Loucy (cell line): Measurements from ENCODE around the gene CHMP4A.

Experiments used
- H2AFZ ChIP-seq: fragments of 200-600 bp; sonication (generic); 2 replicates; pipeline ENCODE4 v1.6.0; 2016; ENCODE audit warnings: antibody characterized with exemption, mild to moderate bottlenecking, low read length, moderate library complexity
- H3F3A ChIP-seq: fragments of 200-600 bp; 2 replicates; pipeline ENCODE4 v1.6.0; 2016; ENCODE audit warnings: antibody characterized with exemption, low read depth, mild to moderate bottlenecking
- H3K27me3 ChIP-seq: fragments of 200-600 bp; sonication (generic); 2 replicates; pipeline ENCODE4 v1.6.1; 2014; ENCODE audit warnings: low read length, mild to moderate bottlenecking; ENCODE audit not compliant: insufficient read depth, poor library complexity, severe bottlenecking
- H3K36me3 ChIP-seq: fragments of 200-600 bp; sonication (generic); 2 replicates; pipeline ENCODE4 v1.6.1; 2016; ENCODE audit warnings: low read length; ENCODE audit not compliant: insufficient read depth
- H3K4me1 ChIP-seq: fragments of 200-600 bp; sonication (generic); 2 replicates; pipeline ENCODE4 v1.5.1; 2014; ENCODE audit warnings: low read length, mild to moderate bottlenecking; ENCODE audit not compliant: insufficient read depth, poor library complexity, severe bottlenecking
- H3K4me2 ChIP-seq: fragments of 200-600 bp; sonication (generic); 2 replicates; pipeline ENCODE4 v1.6.0; 2014; ENCODE audit warnings: antibody characterized with exemption, low read length, low read depth, mild to moderate bottlenecking; ENCODE audit not compliant: poor library complexity, severe bottlenecking
- H3K4me3 ChIP-seq: fragments of 200-600 bp; sonication (generic); 2 replicates; pipeline ENCODE4 v1.5.1; 2014; ENCODE audit warnings: low read length, mild to moderate bottlenecking, mixed read lengths; ENCODE audit not compliant: poor library complexity, severe bottlenecking
- H3K79me2 ChIP-seq: fragments of 200-600 bp; sonication (generic); 2 replicates; pipeline ENCODE4 v1.6.1; 2014; ENCODE audit warnings: low read length; ENCODE audit not compliant: insufficient read depth
- H3K9ac ChIP-seq: fragments of 200-600 bp; sonication (generic); 2 replicates; pipeline ENCODE4 v1.6.0; 2014; ENCODE audit warnings: mild to moderate bottlenecking, low read depth, low read length, moderate library complexity; ENCODE audit not compliant: poor library complexity, severe bottlenecking
- H3K9me2 ChIP-seq: fragments of 200-600 bp; sonication (generic); replicated peaks from 2 replicates; pipeline ENCODE4 v1.6.1; 2016; ENCODE audit warnings: low read depth, low read length, mixed read lengths
- H3K9me3 ChIP-seq: fragments of 200-600 bp; sonication (generic); 2 replicates; pipeline ENCODE4 v1.6.1; 2014; ENCODE audit warnings: mild to moderate bottlenecking, antibody characterized with exemption, low read length, low read depth; ENCODE audit not compliant: insufficient read depth
- H4K20me1 ChIP-seq: fragments of 200-600 bp; sonication (generic); 2 replicates; pipeline ENCODE4 v1.6.0; 2014; ENCODE audit warnings: antibody characterized with exemption, low read length, mild to moderate bottlenecking; ENCODE audit not compliant: insufficient read depth, poor library complexity, severe bottlenecking
- CTCF ChIP-seq: fragments of 200-600 bp; sonication (generic); conservative IDR thresholded peaks from 2 replicates; pipeline ENCODE4 v1.5.1; 2014; ENCODE audit warnings: mild to moderate bottlenecking, antibody characterized with exemption, low read length
- EZH2phosphoT487 ChIP-seq: fragments of 200-600 bp; IDR thresholded peaks from 2 replicates; pipeline ENCODE4 v1.6.1; 2018; ENCODE audit warnings: antibody characterized with exemption, mild to moderate bottlenecking, moderate library complexity, borderline replicate concordance

The CHMP4A gene

GRCh38 chr14:24185741-24186140 is 27.5 kb downstream of the CHMP4A start:
- peaks cover 11% of the 10 kb centered on the region for H3K4me1 ChIP-seq
- no peaks in the 10 kb centered on the region for H3K79me2 ChIP-seq
- no peak overlapping the region for H3K9ac ChIP-seq
- H3K4me2 ChIP-seq: no peak overlapping the region
- no peaks in the 10 kb centered on the region for H3K27me3 ChIP-seq
- H3F3A ChIP-seq: no peaks in the 10 kb centered on the region
- H3K36me3 ChIP-seq: no peaks in the 10 kb centered on the region; the same call in 1 of the 2 replicates
- no peak overlapping the region for H2AFZ ChIP-seq
- TF ChIP-seq CTCF (no peak), EZH2phosphoT487 (no peak)
- H3K4me3 ChIP-seq: no peak overlapping the region
- no peaks in the 10 kb centered on the region for H3K9me2 ChIP-seq
- no peaks in the 10 kb centered on the region for H4K20me1 ChIP-seq
- H3K9me3 ChIP-seq: no peaks in the 10 kb centered on the region

GRCh38 chr14:24185026-24185425 is 28.3 kb downstream of the CHMP4A start:
- H3K9me3 ChIP-seq: no peaks in the 10 kb centered on the region
- no peak overlapping the region for H3K9ac ChIP-seq
- no peak overlapping the region for H3K4me2 ChIP-seq
- H3K79me2 ChIP-seq: no peaks in the 10 kb centered on the region
- TF ChIP-seq CTCF: no peak
- TF ChIP-seq EZH2phosphoT487: no peak
- no peaks in the 10 kb centered on the region for H3F3A ChIP-seq
- no peaks in the 10 kb centered on the region for H3K27me3 ChIP-seq
- H3K9me2 ChIP-seq: no peaks in the 10 kb centered on the region
- peaks cover 11% of the 10 kb centered on the region for H3K4me1 ChIP-seq
- H2AFZ ChIP-seq: no peak overlapping the region
- no peak overlapping the region for H3K4me3 ChIP-seq
- H4K20me1 ChIP-seq: no peaks in the 10 kb centered on the region
- H3K36me3 ChIP-seq: peaks cover 4% of the 10 kb centered on the region; the same call in 1 of the 2 replicates

GRCh38 chr14:24184104-24184970 is 29.0 kb downstream of the CHMP4A start:
- peaks cover 11% of the 10 kb centered on the region for H3K4me1 ChIP-seq
- TF ChIP-seq CTCF (no peak), EZH2phosphoT487 (no peak)
- H3F3A ChIP-seq: no peaks in the 10 kb centered on the region
- H3K9me2 ChIP-seq: no peaks in the 10 kb centered on the region
- H3K27me3 ChIP-seq: no peaks in the 10 kb centered on the region
- H3K4me3 ChIP-seq: no peak overlapping the region
- no peaks in the 10 kb centered on the region for H3K9me3 ChIP-seq
- no peaks in the 10 kb centered on the region for H4K20me1 ChIP-seq
- peaks cover 7% of the 10 kb centered on the region; the same call in 1 of the 2 replicates for H3K36me3 ChIP-seq
- no peaks in the 10 kb centered on the region for H3K79me2 ChIP-seq
- H3K9ac ChIP-seq: no peak overlapping the region
- no peak overlapping the region for H3K4me2 ChIP-seq
- no peak overlapping the region for H2AFZ ChIP-seq
